Stimulated activated CD8-positive, alpha-beta memory T cell treated with anti-CD3 and anti-CD28 coated beads, Interleukin-12 subunit alpha, Interleukin-12 subunit beta, amount 100 ng/mL, for 24 hours (primary cell): ENCODE results near the gene IL33.

ENCODE experiments used
- DNase-seq: peaks from one replicate; pipeline ENCODE4 v3.0.0-alpha.2; 2020; ENCODE audit errors: extremely low read depth

IL33 gene

GRCh38 chr9:6302417-6302816 lies 86.8 kb downstream of the IL33 start:
- DNase-seq: no peak

GRCh38 chr9:6304232-6304631 lies 88.6 kb downstream of the IL33 start:
- DNase-seq: no peak

- no peak for DNase-seq
These were observed 90.5 kb downstream of the IL33 start for GRCh38 chr9:6305954-6306563.
